CD14-positive monocyte (primary cell): ENCODE measurements around the gene CFAP299. TPM values are rescaled to one million over a fixed set of nuclear protein-coding genes. Genes with fewer than 3 reads are reported as not detected.

ENCODE experiments used
- DNase-seq, 3 donors: peaks; one replicate each; pipeline ENCODE4 v3.0.0-alpha.2; 2011 to 2022
- H2AFZ ChIP-seq: 2 replicates; pipeline ENCODE4 v1.6.0; 2012; ENCODE audit warnings: mild to moderate bottlenecking, low read depth, low read length, inconsistent platforms; ENCODE audit not compliant: insufficient read depth, poor library complexity, severe bottlenecking
- H3K27ac ChIP-seq, 2 donors: 1 replicate in 1 of 2; 2 replicates in 1 of 2; pipeline ENCODE4 v1.5.1; 2012 to 2013; ENCODE audit warnings: low read length in 2 of 2, control low read depth in 1 of 2, inconsistent platforms in 1 of 2, low read depth in 1 of 2, mild to moderate bottlenecking in 1 of 2
- H3K27me3 ChIP-seq, 2 donors: one replicate each; pipeline versions ENCODE4 v1.6.0 to v1.6.1; 2011 to 2013; ENCODE audit warnings: low read length in 2 of 2; ENCODE audit not compliant: control insufficient read depth in 2 of 2, insufficient read depth in 2 of 2
- H3K36me3 ChIP-seq, 2 donors: replicated peaks in 1 of 2; 1 replicate in 1 of 2; 2 replicates in 1 of 2; pipeline versions ENCODE4 v1.5.1 to v1.6.1; 2012 to 2013; ENCODE audit warnings: low read length in 2 of 2, control low read depth in 1 of 2, inconsistent platforms in 1 of 2, mild to moderate bottlenecking in 1 of 2; ENCODE audit not compliant: insufficient read depth in 2 of 2, control insufficient read depth in 1 of 2
- H3K4me1 ChIP-seq, 2 donors: 1 replicate in 1 of 2; 2 replicates in 1 of 2; pipeline versions ENCODE4 v1.5.1 to v1.6.1; 2012 to 2013; ENCODE audit warnings: low read length in 2 of 2, control low read depth in 1 of 2, inconsistent platforms in 1 of 2, mild to moderate bottlenecking in 1 of 2, moderate library complexity in 1 of 2; ENCODE audit not compliant: insufficient read depth in 2 of 2, control insufficient read depth in 1 of 2
- H3K4me2 ChIP-seq: replicated peaks from 2 replicates; pipeline ENCODE3; 2012; ENCODE audit warnings: low read length, moderate library complexity, mild to moderate bottlenecking; ENCODE audit not compliant: poor library complexity, severe bottlenecking; ENCODE audit errors: extremely low read depth
- H3K4me3 ChIP-seq, 3 experiments: fragments of 200-600 bp in 1 of 3; sonication (generic) in 1 of 3; replicated peaks in 1 of 3; 1 replicate in 2 of 3; 2 replicates in 1 of 3; pipeline ENCODE4 v1.5.1; 2011 to 2013; ENCODE audit warnings: low read length in 3 of 3, mild to moderate bottlenecking in 3 of 3, control low read depth in 2 of 3, low read depth in 2 of 3, inconsistent platforms in 1 of 3, moderate library complexity in 1 of 3
- H3K79me2 ChIP-seq: 2 replicates; pipeline ENCODE4 v1.6.0; 2012; ENCODE audit warnings: mild to moderate bottlenecking, control low read depth, inconsistent platforms, low read length, moderate library complexity; ENCODE audit not compliant: insufficient read depth
- H3K9ac ChIP-seq: 2 replicates; pipeline ENCODE4 v1.6.0; 2017; ENCODE audit warnings: low read length, mild to moderate bottlenecking; ENCODE audit not compliant: insufficient read depth, poor library complexity, severe bottlenecking
- H3K9me3 ChIP-seq, 2 donors: replicated peaks in 1 of 2; 1 replicate in 1 of 2; 2 replicates in 1 of 2; pipeline versions ENCODE4 v1.5.1 to v1.6.1; 2012 to 2013; ENCODE audit warnings: low read length in 2 of 2, control low read depth in 1 of 2; ENCODE audit not compliant: control insufficient read depth in 1 of 2, insufficient read depth in 1 of 2
- H4K20me1 ChIP-seq: 2 replicates; pipeline ENCODE4 v1.6.0; 2012; ENCODE audit warnings: mild to moderate bottlenecking, low read length, control low read depth, moderate library complexity; ENCODE audit not compliant: insufficient read depth
- H3K27ac Mint-ChIP-seq, 7 donors: one replicate each; pipeline ENCODE4 v1.8.0; 2020; ENCODE audit warnings: mild to moderate bottlenecking in 7 of 7, mixed read lengths in 7 of 7, moderate library complexity in 6 of 7, inconsistent platforms in 2 of 7
- H3K27me3 Mint-ChIP-seq, 3 donors: one replicate each; pipeline ENCODE4 v1.8.0; 2021 to 2022; ENCODE audit warnings: low read depth in 3 of 3, mild to moderate bottlenecking in 3 of 3, mixed read lengths in 3 of 3, moderate library complexity in 3 of 3, inconsistent platforms in 1 of 3
- H3K36me3 Mint-ChIP-seq, 2 donors: one replicate each; pipeline ENCODE4 v1.8.0; 2020; ENCODE audit warnings: mixed read lengths in 2 of 2, inconsistent platforms in 1 of 2, mild to moderate bottlenecking in 1 of 2
- H3K4me1 Mint-ChIP-seq: one replicate; pipeline ENCODE4 v1.8.0; 2020; ENCODE audit warnings: mild to moderate bottlenecking, mixed read lengths
- H3K4me3 Mint-ChIP-seq, 2 donors: one replicate each; pipeline ENCODE4 v1.8.0; 2020; ENCODE audit warnings: mild to moderate bottlenecking in 2 of 2, mixed read lengths in 2 of 2, moderate library complexity in 1 of 2
- H3K9me3 Mint-ChIP-seq, 7 donors: one replicate each; pipeline ENCODE4 v1.8.0; 2020 to 2022; ENCODE audit warnings: mixed read lengths in 7 of 7, mild to moderate bottlenecking in 6 of 7, moderate library complexity in 6 of 7, inconsistent platforms in 2 of 7
- WGBS: methylation state at CpG from one replicate; pipeline ENCODE4 v1.1.5; 2013; ENCODE audit warnings: missing lambda C conversion rate; ENCODE audit not compliant: insufficient coverage; 5-methylcytosine and 5-hydroxymethylcytosine counted together
- intact Hi-C, 2 donors: fragments of 100-400 bp; cut with micrococcal nuclease; formaldehyde crosslinking; loops; one replicate each; pipeline versions ENCODE4 v1.15.0 to v1.15.1; 2023
- polyA plus RNA-seq, 3 donors: library from polyadenylated mRNA; depleted of rRNA in 1 of 3; unstranded in 2 of 3; stranded (reverse) in 1 of 3; fragments of 300-500 nt in 2 of 3; fragments of >200 nt in 1 of 3; fragmentation: Illumina TruSeq in 2 of 3; gene quantifications; 1 replicate in 2 of 3; 2 replicates in 1 of 3; pipeline ENCODE4 v1.2.3, GENCODE V29; 2012 to 2021
- TF ChIP-seq, protein P1 (sequence below): fragments of 200-600 bp; IDR thresholded peaks from one replicate; pipeline ENCODE4 v1.8.0; 2022; ENCODE audit warnings: antibody characterized with exemption, mild to moderate bottlenecking

Gene CFAP299
- polyA plus RNA-seq, 3 donors = not detected

DNA sequence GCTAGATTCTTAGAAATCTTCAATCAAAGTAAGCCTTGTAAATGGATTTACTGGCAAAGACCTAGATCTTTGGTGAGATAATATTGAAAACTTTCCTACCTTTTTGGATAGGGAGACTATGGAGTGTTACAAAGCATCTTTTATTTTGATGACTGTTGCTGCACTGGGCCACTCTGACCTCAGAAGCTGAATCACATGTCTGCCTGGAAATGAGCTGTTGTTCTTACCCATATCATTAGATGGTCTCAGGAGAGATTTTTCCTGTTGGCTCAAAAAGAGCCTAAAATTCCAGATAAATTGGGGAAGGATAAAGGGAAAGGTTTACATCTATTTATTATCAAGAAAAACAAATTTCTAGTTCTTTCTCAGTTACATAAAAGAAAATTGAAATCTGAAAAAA, 567.5 kb downstream of the CFAP299 start:
- peaks cover 3 to 20% (median 17%) of the 10 kb centered on the region in 7 donors for H3K9me3 Mint-ChIP-seq
- H4K20me1 ChIP-seq = no peaks in the 10 kb centered on the region
- intact Hi-C loops = no loop called here
- no peaks in the 10 kb centered on the region for H3K27me3 ChIP-seq
- TF ChIP-seq, protein P1, sequence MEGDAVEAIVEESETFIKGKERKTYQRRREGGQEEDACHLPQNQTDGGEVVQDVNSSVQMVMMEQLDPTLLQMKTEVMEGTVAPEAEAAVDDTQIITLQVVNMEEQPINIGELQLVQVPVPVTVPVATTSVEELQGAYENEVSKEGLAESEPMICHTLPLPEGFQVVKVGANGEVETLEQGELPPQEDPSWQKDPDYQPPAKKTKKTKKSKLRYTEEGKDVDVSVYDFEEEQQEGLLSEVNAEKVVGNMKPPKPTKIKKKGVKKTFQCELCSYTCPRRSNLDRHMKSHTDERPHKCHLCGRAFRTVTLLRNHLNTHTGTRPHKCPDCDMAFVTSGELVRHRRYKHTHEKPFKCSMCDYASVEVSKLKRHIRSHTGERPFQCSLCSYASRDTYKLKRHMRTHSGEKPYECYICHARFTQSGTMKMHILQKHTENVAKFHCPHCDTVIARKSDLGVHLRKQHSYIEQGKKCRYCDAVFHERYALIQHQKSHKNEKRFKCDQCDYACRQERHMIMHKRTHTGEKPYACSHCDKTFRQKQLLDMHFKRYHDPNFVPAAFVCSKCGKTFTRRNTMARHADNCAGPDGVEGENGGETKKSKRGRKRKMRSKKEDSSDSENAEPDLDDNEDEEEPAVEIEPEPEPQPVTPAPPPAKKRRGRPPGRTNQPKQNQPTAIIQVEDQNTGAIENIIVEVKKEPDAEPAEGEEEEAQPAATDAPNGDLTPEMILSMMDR = no peak
- no peaks in the 10 kb centered on the region for H3K36me3 ChIP-seq
- no peaks in the 10 kb centered on the region for H3K79me2 ChIP-seq
- no peak overlapping the region for H3K4me3 ChIP-seq
- no peaks in the 10 kb centered on the region for H3K36me3 Mint-ChIP-seq
- H3K9ac ChIP-seq = no peak overlapping the region
- peaks cover 0 to 2% (median 2%) of the 10 kb centered on the region in 3 donors for H3K27me3 Mint-ChIP-seq
- no peak overlapping the region for H3K27ac ChIP-seq
- no peaks in the 10 kb centered on the region for H3K4me1 ChIP-seq
- no peak overlapping the region for H3K4me2 ChIP-seq
- no peak overlapping the region for H2AFZ ChIP-seq
- H3K27ac Mint-ChIP-seq = no peak overlapping the region
- no peaks in the 10 kb centered on the region for H3K4me1 Mint-ChIP-seq
- H3K9me3 ChIP-seq = peaks cover 5 to 14% of the 10 kb centered on the region in 2 donors
- H3K4me3 Mint-ChIP-seq = no peak overlapping the region
- DNase-seq = no peak

DNA sequence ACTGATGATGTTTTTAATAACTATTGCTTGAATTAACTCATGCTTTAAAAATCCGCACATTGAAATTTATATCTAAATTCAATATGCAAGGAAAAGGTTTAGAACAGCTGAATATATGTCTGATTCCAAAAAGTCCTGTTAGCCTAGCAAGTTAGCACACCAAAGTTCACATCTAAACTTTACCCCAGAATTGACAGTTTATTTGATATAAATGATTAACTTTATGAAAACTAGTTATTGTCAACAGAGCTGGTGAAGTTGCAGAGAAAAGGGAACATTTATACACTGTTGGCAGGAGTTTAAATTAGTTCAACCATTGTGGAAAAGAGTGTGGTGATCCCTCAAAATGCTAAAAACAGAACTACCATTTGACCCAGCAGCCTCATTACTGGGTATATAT, 574.4 kb downstream of the CFAP299 start:
- no peaks in the 10 kb centered on the region for H3K4me1 ChIP-seq
- WGBS = no CpG with 5 or more reads among the region's 1 CpG

More for the DNA sequence above, 574.4 kb downstream of the CFAP299 start:
- H3K4me1 Mint-ChIP-seq = peaks cover 4% of the 10 kb centered on the region
- no peaks in the 10 kb centered on the region for H3K36me3 ChIP-seq
- peaks cover 0 to 3% (median 1%) of the 10 kb centered on the region in 3 donors for H3K27me3 Mint-ChIP-seq
- no peaks in the 10 kb centered on the region for H3K36me3 Mint-ChIP-seq
- DNase-seq = no peak
- H3K9me3 Mint-ChIP-seq = peaks cover 2 to 22% (median 15%) of the 10 kb centered on the region in 7 donors
- TF ChIP-seq, protein P1 = no peak
- H3K27ac ChIP-seq = no peak overlapping the region
- no peak overlapping the region for H3K4me3 ChIP-seq
- no peaks in the 10 kb centered on the region for H3K79me2 ChIP-seq
- no peak overlapping the region for H2AFZ ChIP-seq
- H3K9ac ChIP-seq = no peak overlapping the region
- H3K9me3 ChIP-seq = peaks cover 5 to 11% of the 10 kb centered on the region in 2 donors
- H3K27ac Mint-ChIP-seq = no peak overlapping the region
- intact Hi-C loops = no loop called here
- H3K4me3 Mint-ChIP-seq = no peak overlapping the region
- H3K27me3 ChIP-seq = no peaks in the 10 kb centered on the region
- no peaks in the 10 kb centered on the region for H4K20me1 ChIP-seq
- no peak overlapping the region for H3K4me2 ChIP-seq
